A673 (cell line): ENCODE data around the gene LBHD2.

ENCODE experiments used
- CTCF ChIP-seq: fragments of 300-800, 200-600 bp; sonication (generic); conservative IDR thresholded peaks from 2 replicates; pipeline ENCODE4 v1.5.1; 2017; ENCODE audit warnings: low read depth, mild to moderate bottlenecking, antibody characterized with exemption, low read length, moderate library complexity, mixed read lengths
- EZH2 ChIP-seq: fragments of 200-600 bp; sonication (generic); IDR thresholded peaks from 2 replicates; pipeline ENCODE4 v1.6.1; 2017; ENCODE audit warnings: borderline replicate concordance, low read depth, mild to moderate bottlenecking, mixed read lengths, antibody characterized with exemption, low read length; ENCODE audit not compliant: poor library complexity, severe bottlenecking

GRCh38 chr14:103073876-103074728 is 9.9 kb upstream of the LBHD2 start:
- TF ChIP-seq CTCF (no peak), EZH2 (no peak)
